ENCODE results near the gene SNRPA. TPM values are rescaled to one million over a fixed set of nuclear protein-coding genes. Genes with fewer than 3 reads are reported as not detected.

SNRPA gene
- total RNA-seq, 2 experiments from 2014 or later, result 245 to 465 TPM

- peak; percentile 90 for ATAC-seq
Observed at GRCh38 chr19:40750058-40750873, 737 bp upstream of the SNRPA start, which contains the start of gene ACTMAP. TSS of gene ACTMAP (minus strand) at chr19:40750477. CDS start at chr19:40749803, 674 bp downstream.

GRCh38 chr19:40752257-40752781 is 1.3 kb downstream of the SNRPA start:
- H3K4me3 Mint-ChIP-seq, result peak overlapping the region; percentile 81
- DNase-seq, result peak; percentile 60
- no peak for ATAC-seq
- peaks cover 55% of the 10 kb centered on the region for H3K4me1 Mint-ChIP-seq
- CTCF ChIA-PET, result interaction anchor here (0.7 to 4.5 kb wide), 6 partner anchors 18 to 67 kb away, joined by 3 to 24 read pairs (median 4); partner anchors contain the start of gene RAB4B
- intact Hi-C loops (cut with DNase I, micrococcal nuclease), result no loop called here
- H3K9me3 Mint-ChIP-seq (ENCODE audit: low read depth), result no peaks in the 10 kb centered on the region
- POLR2A ChIA-PET, result interaction anchor here (0.6 to 3.7 kb wide), 8 partner anchors 19 to 600 kb away, joined by 3 to 46 read pairs (median 5); partner anchors contain the start of genes COQ8B, EGLN2 and RAB4B
- H3K27ac Mint-ChIP-seq, result peak overlapping the region; percentile 99
- H3K36me3 Mint-ChIP-seq (ENCODE audit: low read depth), result peaks cover 54% of the 10 kb centered on the region
- H3K27me3 Mint-ChIP-seq, result no peaks in the 10 kb centered on the region

More at GRCh38 chr19:40750058-40750873, 737 bp upstream of the SNRPA start, which contains the start of gene ACTMAP:
- H3K4me1 Mint-ChIP-seq, result peaks cover 34% of the 10 kb centered on the region
- peak within 1 kb of the TSS; percentile 99 for H3K27ac Mint-ChIP-seq
- ChIA-PET CTCF (interaction anchor here (0.6 to 1.6 kb wide), 13 partner anchors 8 to 559 kb away, joined by 3 to 17 read pairs (median 4); partner anchors contain the start of genes COQ8B, EGLN2, ITPKC and RAB4B), POLR2A (interaction anchor here (0.5 to 3.7 kb wide), 11 partner anchors 17 to 578 kb away, joined by 3 to 46 read pairs (median 4); partner anchors contain the start of genes COQ8B, EGLN2, ITPKC and RAB4B)
- peak within 1 kb of the TSS; percentile 81 for H3K4me3 Mint-ChIP-seq
- H3K36me3 Mint-ChIP-seq (ENCODE audit: low read depth), result peaks cover 35% of the 10 kb centered on the region
- DNase-seq, result peak; percentile 100
- H3K27me3 Mint-ChIP-seq, result no peaks in the 10 kb centered on the region
- intact Hi-C loops (cut with DNase I, micrococcal nuclease), result loop anchor here (1.0 to 2.0 kb wide), 18 partner anchors 25 to 647 kb away; partner anchors contain the start of genes COQ8B (in 2 of the 2), NUMBL (in 2 of the 2), AKT2 (in 1 of the 2) and B9D2 (in 1 of the 2)
- H3K9me3 Mint-ChIP-seq (ENCODE audit: low read depth), result no peaks in the 10 kb centered on the region

GRCh38 chr19:40754611-40755247 is 3.7 kb downstream of the SNRPA start:
- H3K27me3 Mint-ChIP-seq, result no peaks in the 10 kb centered on the region
- H3K4me1 Mint-ChIP-seq, result peaks cover 52% of the 10 kb centered on the region
- peaks cover 69% of the 10 kb centered on the region for H3K36me3 Mint-ChIP-seq (ENCODE audit: low read depth)
- DNase-seq, result peak; percentile 86
- peak; percentile 8 for ATAC-seq
- intact Hi-C loops (cut with DNase I, micrococcal nuclease), result loop anchor here in 1 of 2 experiments (1.0 kb wide), 3 partner anchors 23 to 91 kb away; no protein-coding TSS in a partner anchor
- H3K4me3 Mint-ChIP-seq, result peak overlapping the region; percentile 78
- POLR2A ChIA-PET, result interaction anchor here (0.7 to 1.8 kb wide), 4 partner anchors 9 to 333 kb away, joined by 3 to 13 read pairs (median 4); partner anchors contain the start of gene RAB4B
- H3K9me3 Mint-ChIP-seq (ENCODE audit: low read depth), result no peaks in the 10 kb centered on the region
- H3K27ac Mint-ChIP-seq, result peak overlapping the region; percentile 97
- CTCF ChIA-PET, result interaction anchor here (0.6 to 4.5 kb wide), 9 partner anchors 10 to 244 kb away, joined by 3 to 24 read pairs (median 4); partner anchors contain the start of gene RAB4B

GRCh38 chr19:40755248-40755624 is 4.2 kb downstream of the SNRPA start:
- Mint-ChIP-seq H3K27ac (peak overlapping the region; percentile 97), H3K4me3 (peak overlapping the region; percentile 78), H3K27me3 (no peaks in the 10 kb centered on the region), H3K4me1 (peaks cover 51% of the 10 kb centered on the region), H3K36me3 (ENCODE audit: low read depth) (peaks cover 71% of the 10 kb centered on the region), H3K9me3 (ENCODE audit: low read depth) (no peaks in the 10 kb centered on the region)
- DNase-seq (no peak), ATAC-seq (no peak)
- ChIA-PET CTCF (interaction anchor here (0.6 to 4.5 kb wide), 6 partner anchors 11 to 138 kb away, joined by 3 to 24 read pairs (median 4); partner anchors contain the start of gene RAB4B), POLR2A (interaction anchor here (0.7 to 1.8 kb wide), 4 partner anchors 8 to 334 kb away, joined by 3 to 13 read pairs (median 4); partner anchors contain the start of gene RAB4B)
- intact Hi-C loops (cut with DNase I, micrococcal nuclease), result loop anchor here in 1 of 2 experiments (1.0 kb wide), 2 partner anchors 22 to 92 kb away; no protein-coding TSS in a partner anchor

- no peaks in the 10 kb centered on the region for H3K9me3 Mint-ChIP-seq (ENCODE audit: low read depth)
- CTCF ChIA-PET, result interaction anchor here (1.9 to 4.5 kb wide), 2 partner anchors 22 to 52 kb away, joined by 11 to 24 read pairs; partner anchors contain the start of gene RAB4B
- H3K36me3 Mint-ChIP-seq (ENCODE audit: low read depth), result peaks cover 75% of the 10 kb centered on the region
- intact Hi-C loops (cut with DNase I, micrococcal nuclease), result loop anchor here in 1 of 2 experiments (1.0 kb wide), 2 partner anchors 22 to 92 kb away; no protein-coding TSS in a partner anchor
- DNase-seq (no peak), ATAC-seq (no peak)
- H3K27ac Mint-ChIP-seq, result peak overlapping the region; percentile 97
- H3K27me3 Mint-ChIP-seq, result no peaks in the 10 kb centered on the region
- POLR2A ChIA-PET, result no interaction called here
- H3K4me3 Mint-ChIP-seq, result peak overlapping the region; percentile 78
- H3K4me1 Mint-ChIP-seq, result peaks cover 55% of the 10 kb centered on the region
Observed at GRCh38 chr19:40755791-40756190, 4.8 kb downstream of the SNRPA start.

GRCh38 chr19:40756502-40757110 is 5.6 kb downstream of the SNRPA start:
- no peaks in the 10 kb centered on the region for H3K27me3 Mint-ChIP-seq
- ChIA-PET CTCF (interaction anchor here (1.9 to 2.5 kb wide), 2 partner anchors 21 to 51 kb away, joined by 5 to 11 read pairs; no protein-coding TSS in a partner anchor), POLR2A (interaction anchor here (0.6 to 0.7 kb wide), 2 partner anchors 26 to 373 kb away, joined by 3 to 5 read pairs; no protein-coding TSS in a partner anchor)
- peak; percentile 28 for ATAC-seq
- H3K36me3 Mint-ChIP-seq (ENCODE audit: low read depth), result peaks cover 74% of the 10 kb centered on the region
- peak overlapping the region; percentile 69 for H3K27ac Mint-ChIP-seq
- intact Hi-C loops (cut with DNase I, micrococcal nuclease), result no loop called here
- peak overlapping the region; percentile 18 for H3K4me3 Mint-ChIP-seq
- peaks cover 58% of the 10 kb centered on the region for H3K4me1 Mint-ChIP-seq
- DNase-seq, result peak; percentile 62
- H3K9me3 Mint-ChIP-seq (ENCODE audit: low read depth), result no peaks in the 10 kb centered on the region

- Mint-ChIP-seq H3K27ac (peak overlapping the region; percentile 58), H3K9me3 (ENCODE audit: low read depth) (no peaks in the 10 kb centered on the region), H3K27me3 (no peaks in the 10 kb centered on the region), H3K4me1 (peaks cover 67% of the 10 kb centered on the region), H3K4me3 (no peak overlapping the region), H3K36me3 (ENCODE audit: low read depth) (peaks cover 76% of the 10 kb centered on the region)
- intact Hi-C loops (cut with DNase I, micrococcal nuclease), result no loop called here
- DNase-seq (no peak), ATAC-seq (no peak)
- CTCF ChIA-PET, result interaction anchor here (1.0 to 2.5 kb wide), 4 partner anchors 11 to 45 kb away, joined by 3 to 5 read pairs (median 4); no protein-coding TSS in a partner anchor
- POLR2A ChIA-PET, result interaction anchor here (2.0 kb wide), 1 partner anchor 19 kb away, joined by 7 read pairs; the partner anchor contains the start of gene RAB4B
Observed at GRCh38 chr19:40758491-40758890, 7.5 kb downstream of the SNRPA start.

GRCh38 chr19:40759352-40759751 is 8.3 kb downstream of the SNRPA start:
- Mint-ChIP-seq H3K27me3 (no peaks in the 10 kb centered on the region), H3K36me3 (ENCODE audit: low read depth) (peaks cover 81% of the 10 kb centered on the region), H3K4me3 (no peak overlapping the region), H3K4me1 (peaks cover 72% of the 10 kb centered on the region), H3K9me3 (ENCODE audit: low read depth) (no peaks in the 10 kb centered on the region), H3K27ac (no peak overlapping the region)
- DNase-seq (no peak), ATAC-seq (no peak)
- ChIA-PET CTCF (interaction anchor here (2.5 kb wide), 1 partner anchor 18 kb away, joined by 5 read pairs; no protein-coding TSS in a partner anchor), POLR2A (interaction anchor here (2.0 kb wide), 1 partner anchor 18 kb away, joined by 7 read pairs; the partner anchor contains the start of gene RAB4B)
- intact Hi-C loops (cut with DNase I, micrococcal nuclease), result no loop called here

- Mint-ChIP-seq H3K9me3 (ENCODE audit: low read depth) (no peaks in the 10 kb centered on the region), H3K27me3 (no peaks in the 10 kb centered on the region), H3K36me3 (ENCODE audit: low read depth) (peaks cover 77% of the 10 kb centered on the region), H3K4me3 (no peak overlapping the region), H3K27ac (peak overlapping the region; percentile 61), H3K4me1 (peaks cover 56% of the 10 kb centered on the region)
- DNase-seq (no peak), ATAC-seq (no peak)
- intact Hi-C loops (cut with DNase I, micrococcal nuclease), result no loop called here
- POLR2A ChIA-PET, result interaction anchor here (1.3 kb wide), 1 partner anchor 9 kb away, joined by 3 read pairs; no protein-coding TSS in a partner anchor
- CTCF ChIA-PET, result interaction anchor here (0.7 to 1.1 kb wide), 2 partner anchors 44 to 72 kb away, joined by 3 read pairs; no protein-coding TSS in a partner anchor
Observed at GRCh38 chr19:40762754-40763470, 11.9 kb downstream of the SNRPA start.
